Thyroid gland (tissue), 4 donors: Measurements from ENCODE around the gene B3GALT6. TPM values are rescaled to one million over a fixed set of nuclear protein-coding genes. Genes with fewer than 3 reads are reported as not detected.

ENCODE experiments used
- DNase-seq, 2 donors: peaks; one replicate each; pipeline ENCODE4 v3.0.0-alpha.2; 2019
- H3K27ac ChIP-seq, 3 donors: fragments of 200-600 bp; sonication (generic); 1 replicate in 2 of 3; 2 replicates in 1 of 3; pipeline ENCODE4 v1.5.1; 2016 to 2019; ENCODE audit warnings: mild to moderate bottlenecking in 1 of 3, moderate library complexity in 1 of 3
- H3K27me3 ChIP-seq: fragments of 200-600 bp; sonication (generic); one replicate; pipeline ENCODE4 v1.5.1; 2019
- H3K36me3 ChIP-seq, 2 donors: fragments of 200-600 bp; sonication (generic); one replicate each; pipeline ENCODE4 v1.5.1; 2016 to 2019
- H3K4me1 ChIP-seq, 2 donors: fragments of 200-600 bp; sonication (generic); one replicate each; pipeline ENCODE4 v1.5.1; 2017 to 2019
- H3K4me3 ChIP-seq, 3 donors: fragments of 200-600 bp; sonication (generic); replicated peaks in 1 of 3; 1 replicate in 2 of 3; 2 replicates in 1 of 3; pipeline ENCODE4 v1.5.1; 2016; ENCODE audit warnings: mild to moderate bottlenecking in 1 of 3
- H3K9me3 ChIP-seq: fragments of 200-600 bp; sonication (generic); one replicate; pipeline ENCODE4 v1.5.1; 2017
- POLR2A ChIP-seq, 2 donors: fragments of 450-650 bp; IDR thresholded peaks; one replicate each; pipeline ENCODE4 v1.6.1; 2017; ENCODE audit warnings: antibody characterized with exemption in 2 of 2, mild to moderate bottlenecking in 2 of 2, moderate library complexity in 1 of 2
- WGBS, 2 donors: methylation state at CpG; one replicate each; pipeline ENCODE4 v1.1.5; 2017; 5-methylcytosine and 5-hydroxymethylcytosine counted together
- intact Hi-C: fragments of 100-400 bp; cut with DNase I; formaldehyde crosslinking; loops from one replicate; pipeline ENCODE4 v1.15.1; 2023
- total RNA-seq, 4 donors: library from RNA; depleted of rRNA; stranded (reverse); fragments of >200 nt; gene quantifications; one replicate each; pipeline ENCODE4 v1.2.3, GENCODE V29; 2016
- TF ChIP-seq, protein P1 (sequence below), 6 experiments: fragments of 200-600 bp in 3 of 6; fragments of 450-650 bp in 3 of 6; sonication (generic) in 3 of 6; IDR thresholded peaks; one replicate each; pipeline ENCODE4 v1.5.1; 2016 to 2019; ENCODE audit warnings: antibody characterized with exemption in 6 of 6, mild to moderate bottlenecking in 2 of 6, inconsistent platforms in 1 of 6, moderate library complexity in 1 of 6

Gene B3GALT6
- total RNA-seq, 4 donors from 2014 or later = 18.0 to 32.2 (median 25.5) TPM

- TF ChIP-seq, protein P1, sequence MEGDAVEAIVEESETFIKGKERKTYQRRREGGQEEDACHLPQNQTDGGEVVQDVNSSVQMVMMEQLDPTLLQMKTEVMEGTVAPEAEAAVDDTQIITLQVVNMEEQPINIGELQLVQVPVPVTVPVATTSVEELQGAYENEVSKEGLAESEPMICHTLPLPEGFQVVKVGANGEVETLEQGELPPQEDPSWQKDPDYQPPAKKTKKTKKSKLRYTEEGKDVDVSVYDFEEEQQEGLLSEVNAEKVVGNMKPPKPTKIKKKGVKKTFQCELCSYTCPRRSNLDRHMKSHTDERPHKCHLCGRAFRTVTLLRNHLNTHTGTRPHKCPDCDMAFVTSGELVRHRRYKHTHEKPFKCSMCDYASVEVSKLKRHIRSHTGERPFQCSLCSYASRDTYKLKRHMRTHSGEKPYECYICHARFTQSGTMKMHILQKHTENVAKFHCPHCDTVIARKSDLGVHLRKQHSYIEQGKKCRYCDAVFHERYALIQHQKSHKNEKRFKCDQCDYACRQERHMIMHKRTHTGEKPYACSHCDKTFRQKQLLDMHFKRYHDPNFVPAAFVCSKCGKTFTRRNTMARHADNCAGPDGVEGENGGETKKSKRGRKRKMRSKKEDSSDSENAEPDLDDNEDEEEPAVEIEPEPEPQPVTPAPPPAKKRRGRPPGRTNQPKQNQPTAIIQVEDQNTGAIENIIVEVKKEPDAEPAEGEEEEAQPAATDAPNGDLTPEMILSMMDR (IDR thresholded peaks at IDR 0.05) = no peak
- TF ChIP-seq POLR2A (IDR thresholded peaks at IDR 0.05) = no peak
- Histone ChIP-seq H3K4me3 (no peak overlapping the region), H3K4me1 (peaks cover 8 to 16% of the 10 kb centered on the region in 2 donors), H3K27ac (no peak overlapping the region), H3K9me3 (no peaks in the 10 kb centered on the region), H3K36me3 (no peaks in the 10 kb centered on the region), H3K27me3 (no peaks in the 10 kb centered on the region)
- DNase-seq = no peak
- WGBS, 2 donors = 90% methylated on average over 2 of the region's 15 CpGs; no CpG with 5 or more reads in 1 of the 2 donors
- intact Hi-C loops = no loop called here
Observed at GRCh38 chr1:1239227-1239613, 7.2 kb downstream of the B3GALT6 start.

- no peak for TF ChIP-seq POLR2A (IDR thresholded peaks at IDR 0.05)
- TF ChIP-seq, protein P1 (IDR thresholded peaks at IDR 0.05) = no peak
- peaks cover 8 to 16% of the 10 kb centered on the region in 2 donors for H3K4me1 ChIP-seq
- H3K9me3 ChIP-seq = no peaks in the 10 kb centered on the region
- WGBS, 2 donors = 52% methylated on average over 5 of the region's 30 CpGs; no CpG with 5 or more reads in 1 of the 2 donors
- no peak for DNase-seq
- H3K36me3 ChIP-seq = no peaks in the 10 kb centered on the region
- H3K27me3 ChIP-seq = no peaks in the 10 kb centered on the region
- H3K4me3 ChIP-seq = no peak overlapping the region
- no peak overlapping the region for H3K27ac ChIP-seq
- intact Hi-C loops = no loop called here
Observed at GRCh38 chr1:1239614-1240347, 7.7 kb downstream of the B3GALT6 start.

- Histone ChIP-seq H3K27me3 (no peaks in the 10 kb centered on the region), H3K4me1 (peaks cover 8 to 16% of the 10 kb centered on the region in 2 donors), H3K9me3 (no peaks in the 10 kb centered on the region), H3K36me3 (no peaks in the 10 kb centered on the region), H3K4me3 (no peak overlapping the region), H3K27ac (no peak overlapping the region)
- DNase-seq = no peak
- no peak for TF ChIP-seq POLR2A (IDR thresholded peaks at IDR 0.05)
- TF ChIP-seq, protein P1 (IDR thresholded peaks at IDR 0.05) = no peak
- WGBS, 2 donors = 60 to 100% methylated on average over 1 to 2 of the region's 11 CpGs
- intact Hi-C loops = no loop called here
Observed at GRCh38 chr1:1240348-1240732, 8.3 kb downstream of the B3GALT6 start.

- no peaks in the 10 kb centered on the region for H3K36me3 ChIP-seq
- peaks cover 8 to 16% of the 10 kb centered on the region in 2 donors for H3K4me1 ChIP-seq
- intact Hi-C loops = no loop called here
- no peaks in the 10 kb centered on the region for H3K9me3 ChIP-seq
- no peak for DNase-seq
- H3K27ac ChIP-seq = no peak overlapping the region
- no peak overlapping the region for H3K4me3 ChIP-seq
- no peak for TF ChIP-seq POLR2A (IDR thresholded peaks at IDR 0.05)
- TF ChIP-seq, protein P1 (IDR thresholded peaks at IDR 0.05) = no peak
- 56 to 63% methylated on average over 11 to 13 of the region's 23 CpGs for WGBS, 2 donors
- H3K27me3 ChIP-seq = no peaks in the 10 kb centered on the region
Observed at GRCh38 chr1:1240822-1241587, 9.0 kb downstream of the B3GALT6 start.
